Upper lobe of left lung (tissue), 4 donors: ENCODE data around the gene SCRT2.

ENCODE experiments used
- POLR2A ChIP-seq, 4 donors: fragments of 450-650 bp; IDR thresholded peaks; one replicate each; pipeline ENCODE4 v1.5.1; 2016 to 2017; ENCODE audit warnings: antibody characterized with exemption in 4 of 4, mild to moderate bottlenecking in 2 of 4
- TF ChIP-seq, protein P1 (sequence below), 6 experiments: fragments of 450-650 bp in 4 of 6; fragments of 200-600 bp in 2 of 6; sonication (generic) in 2 of 6; IDR thresholded peaks; one replicate each; pipeline ENCODE4 v1.5.1; 2016 to 2019; ENCODE audit warnings: antibody characterized with exemption in 6 of 6

DNA sequence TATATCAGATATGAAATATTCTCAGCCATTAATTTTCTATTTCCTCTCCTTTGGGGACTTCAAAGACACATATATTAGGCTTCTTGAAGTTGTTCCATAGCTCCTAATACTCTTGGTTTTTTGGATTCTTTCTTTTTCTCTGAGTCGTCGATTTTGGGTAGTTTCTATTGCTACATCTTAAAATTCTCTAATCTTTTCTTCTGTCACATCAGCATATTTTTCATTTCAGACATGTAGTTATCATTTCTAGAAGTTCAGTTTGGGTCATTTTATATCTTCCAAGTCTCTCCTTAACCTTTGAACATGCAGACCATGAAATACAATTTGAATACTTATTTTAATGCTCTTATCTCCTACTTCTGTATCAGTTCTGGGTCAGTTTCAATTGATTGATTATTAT, 38.9 kb upstream of the SCRT2 start:
- TF ChIP-seq, protein P1, sequence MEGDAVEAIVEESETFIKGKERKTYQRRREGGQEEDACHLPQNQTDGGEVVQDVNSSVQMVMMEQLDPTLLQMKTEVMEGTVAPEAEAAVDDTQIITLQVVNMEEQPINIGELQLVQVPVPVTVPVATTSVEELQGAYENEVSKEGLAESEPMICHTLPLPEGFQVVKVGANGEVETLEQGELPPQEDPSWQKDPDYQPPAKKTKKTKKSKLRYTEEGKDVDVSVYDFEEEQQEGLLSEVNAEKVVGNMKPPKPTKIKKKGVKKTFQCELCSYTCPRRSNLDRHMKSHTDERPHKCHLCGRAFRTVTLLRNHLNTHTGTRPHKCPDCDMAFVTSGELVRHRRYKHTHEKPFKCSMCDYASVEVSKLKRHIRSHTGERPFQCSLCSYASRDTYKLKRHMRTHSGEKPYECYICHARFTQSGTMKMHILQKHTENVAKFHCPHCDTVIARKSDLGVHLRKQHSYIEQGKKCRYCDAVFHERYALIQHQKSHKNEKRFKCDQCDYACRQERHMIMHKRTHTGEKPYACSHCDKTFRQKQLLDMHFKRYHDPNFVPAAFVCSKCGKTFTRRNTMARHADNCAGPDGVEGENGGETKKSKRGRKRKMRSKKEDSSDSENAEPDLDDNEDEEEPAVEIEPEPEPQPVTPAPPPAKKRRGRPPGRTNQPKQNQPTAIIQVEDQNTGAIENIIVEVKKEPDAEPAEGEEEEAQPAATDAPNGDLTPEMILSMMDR (IDR thresholded peaks at IDR 0.05) = no peak
- TF ChIP-seq POLR2A (IDR thresholded peaks at IDR 0.05) = no peak
